GM12874 (cell line): ENCODE results near the gene HPS4.

Source experiments
- TF ChIP-seq, protein P1 (sequence below): IDR thresholded peaks from 2 replicates; pipeline ENCODE4 v1.5.1; 2011; ENCODE audit warnings: low read depth, mild to moderate bottlenecking, control low read depth, low read length, moderate library complexity; ENCODE audit not compliant: insufficient read depth

The HPS4 gene

DNA sequence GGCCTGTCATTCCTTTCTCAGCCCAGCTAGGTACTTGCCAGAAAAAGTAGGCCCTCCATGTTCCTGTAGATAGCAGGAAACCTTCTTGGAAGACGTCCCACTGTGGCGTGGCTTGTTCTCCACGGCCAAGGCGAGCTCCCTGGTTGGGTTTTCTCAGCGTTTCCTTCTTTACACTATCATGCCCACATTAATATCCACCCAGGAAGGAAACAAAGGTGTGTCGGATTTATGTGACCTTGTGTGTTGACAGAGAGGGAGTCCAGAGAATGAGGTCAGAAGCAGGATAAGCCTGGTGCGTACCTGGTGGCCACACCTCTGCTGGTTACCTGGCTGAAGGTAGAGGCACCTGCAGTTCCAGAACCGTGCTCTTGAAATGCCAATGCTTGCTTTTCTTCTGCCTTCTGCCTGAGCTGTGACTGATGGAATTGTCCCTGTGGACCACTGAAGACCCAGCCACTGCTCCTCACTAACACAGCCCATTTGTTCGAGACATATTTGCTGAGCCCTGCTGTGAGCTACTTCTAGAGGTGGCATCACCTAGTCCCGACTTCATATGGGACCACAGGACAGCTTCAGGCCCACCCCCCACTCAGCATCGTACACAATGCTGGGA is 46.6 kb downstream of the HPS4 start:
- TF ChIP-seq, protein P1, sequence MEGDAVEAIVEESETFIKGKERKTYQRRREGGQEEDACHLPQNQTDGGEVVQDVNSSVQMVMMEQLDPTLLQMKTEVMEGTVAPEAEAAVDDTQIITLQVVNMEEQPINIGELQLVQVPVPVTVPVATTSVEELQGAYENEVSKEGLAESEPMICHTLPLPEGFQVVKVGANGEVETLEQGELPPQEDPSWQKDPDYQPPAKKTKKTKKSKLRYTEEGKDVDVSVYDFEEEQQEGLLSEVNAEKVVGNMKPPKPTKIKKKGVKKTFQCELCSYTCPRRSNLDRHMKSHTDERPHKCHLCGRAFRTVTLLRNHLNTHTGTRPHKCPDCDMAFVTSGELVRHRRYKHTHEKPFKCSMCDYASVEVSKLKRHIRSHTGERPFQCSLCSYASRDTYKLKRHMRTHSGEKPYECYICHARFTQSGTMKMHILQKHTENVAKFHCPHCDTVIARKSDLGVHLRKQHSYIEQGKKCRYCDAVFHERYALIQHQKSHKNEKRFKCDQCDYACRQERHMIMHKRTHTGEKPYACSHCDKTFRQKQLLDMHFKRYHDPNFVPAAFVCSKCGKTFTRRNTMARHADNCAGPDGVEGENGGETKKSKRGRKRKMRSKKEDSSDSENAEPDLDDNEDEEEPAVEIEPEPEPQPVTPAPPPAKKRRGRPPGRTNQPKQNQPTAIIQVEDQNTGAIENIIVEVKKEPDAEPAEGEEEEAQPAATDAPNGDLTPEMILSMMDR, result no peak

DNA sequence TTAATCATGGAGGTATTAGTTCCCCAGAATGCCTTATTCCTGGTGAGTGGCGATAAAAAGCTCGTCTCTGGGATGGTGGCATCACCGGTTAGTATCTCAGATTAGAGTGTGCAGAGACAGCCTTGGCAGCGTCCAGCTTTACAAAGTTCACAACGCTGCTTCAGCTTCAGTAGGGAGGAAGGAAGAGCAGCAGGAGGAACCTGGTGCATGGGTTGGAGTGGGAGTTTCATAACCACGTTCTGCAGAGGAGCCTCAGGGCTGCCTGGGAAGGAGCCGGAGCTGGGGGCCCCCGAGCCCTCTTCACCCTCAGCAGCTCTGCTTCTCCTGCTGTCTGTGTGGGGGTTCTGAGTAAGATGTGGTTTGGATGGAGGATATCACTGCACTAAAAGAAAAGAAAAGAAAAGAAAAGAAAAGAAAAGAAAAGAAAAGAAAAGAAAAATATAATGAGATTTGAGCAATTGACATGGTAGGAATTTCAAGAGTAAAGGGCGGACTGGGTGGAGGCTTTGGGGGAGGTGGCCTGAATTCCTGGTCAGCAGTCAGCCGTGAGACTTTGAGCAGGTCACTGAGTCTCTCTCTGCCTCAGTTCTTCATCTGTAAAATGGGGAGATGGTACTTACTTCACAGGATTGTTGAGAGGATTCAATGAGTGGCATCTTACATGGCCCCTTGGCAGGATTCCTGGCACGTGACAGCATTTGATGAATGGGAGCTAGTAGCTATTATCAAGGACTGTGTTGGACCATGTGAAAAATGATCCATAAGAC is 48.1 kb downstream of the HPS4 start:
- TF ChIP-seq, protein P1, result no peak

DNA sequence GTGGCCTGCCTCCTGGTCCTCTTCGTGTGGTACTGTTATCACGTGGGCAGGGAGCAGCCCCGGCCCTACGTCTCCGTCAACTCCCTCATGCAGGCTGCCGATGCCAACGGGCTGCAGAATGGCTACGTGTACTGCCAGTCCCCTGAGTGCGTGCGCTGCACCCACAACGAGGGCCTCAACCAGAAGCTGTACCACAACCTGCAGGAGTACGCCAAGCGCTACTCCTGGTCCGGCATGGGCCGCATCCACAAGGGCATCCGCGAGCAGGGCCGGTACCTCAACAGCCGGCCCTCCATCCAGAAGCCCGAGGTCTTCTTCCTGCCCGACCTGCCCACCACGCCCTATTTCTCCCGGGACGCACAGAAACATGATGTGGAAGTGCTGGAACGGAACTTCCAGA is 49.8 kb downstream of the HPS4 start:
- TF ChIP-seq, protein P1, result no peak

DNA sequence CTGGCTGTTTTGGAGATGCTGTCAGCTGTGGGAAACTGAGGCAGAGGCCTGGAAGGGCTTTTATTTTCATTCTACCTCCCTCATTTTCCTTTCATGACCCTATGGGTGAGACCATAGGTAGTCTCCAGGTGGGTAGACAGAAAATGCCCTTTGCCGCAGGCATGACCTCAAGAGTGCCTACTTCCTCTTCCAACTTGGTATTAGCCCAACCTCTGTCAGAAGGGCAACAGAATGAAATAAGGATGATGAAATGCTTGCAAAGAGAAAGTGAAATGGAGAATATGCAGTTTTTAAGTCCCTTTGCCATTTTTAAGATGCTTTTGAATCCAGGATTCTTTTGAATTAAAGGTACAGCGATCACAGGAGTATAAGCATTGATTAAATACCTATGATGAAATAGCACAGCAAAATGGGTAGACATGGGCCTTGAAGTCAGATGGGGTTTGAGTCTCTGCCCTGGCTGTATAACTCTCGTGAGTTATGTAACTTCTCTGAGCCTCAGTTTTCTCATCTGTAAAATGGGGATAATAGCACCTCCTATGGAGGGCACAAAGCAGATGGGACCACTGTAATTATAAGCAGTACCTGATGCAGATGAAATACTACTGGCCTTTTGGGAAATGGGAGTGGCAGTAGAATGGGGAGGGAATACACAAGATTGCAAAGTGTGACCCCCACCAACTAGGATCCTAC is 50.8 kb downstream of the HPS4 start:
- TF ChIP-seq, protein P1, result no peak

DNA sequence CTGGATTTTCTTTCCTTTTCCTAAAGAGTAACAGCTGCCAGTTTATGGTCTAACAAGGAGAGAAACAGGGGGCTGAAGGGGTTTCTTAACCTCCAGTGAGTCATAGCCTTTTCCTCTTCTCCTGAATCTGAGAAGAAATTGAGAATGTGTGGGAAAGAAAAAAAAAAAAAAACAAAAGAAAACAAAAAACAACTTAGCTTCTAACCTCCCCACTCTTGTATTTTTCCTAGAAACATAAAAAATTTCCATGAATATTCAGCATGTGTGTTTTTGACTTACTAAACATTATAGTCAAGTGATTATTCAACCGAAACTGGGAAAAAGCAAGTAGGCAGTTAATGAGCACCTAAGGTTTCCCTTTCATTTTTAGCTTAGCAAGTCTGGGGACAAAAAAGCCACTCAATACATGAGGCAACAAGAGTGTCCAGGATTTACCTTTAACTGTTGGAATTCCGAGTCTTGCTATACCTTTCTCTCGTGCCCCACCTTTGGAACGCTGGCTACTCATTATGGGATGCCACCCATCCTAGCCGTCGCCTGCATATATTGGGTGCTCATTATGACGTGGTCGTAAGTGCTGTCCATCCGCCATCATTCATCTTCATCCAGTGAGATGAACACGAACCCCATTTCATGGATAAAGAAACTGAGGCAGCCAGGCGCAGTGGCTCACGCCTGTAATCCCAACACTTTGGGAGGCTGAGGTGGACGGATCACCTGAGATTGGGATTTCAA is 52.2 kb downstream of the HPS4 start:
- TF ChIP-seq, protein P1, result no peak

DNA sequence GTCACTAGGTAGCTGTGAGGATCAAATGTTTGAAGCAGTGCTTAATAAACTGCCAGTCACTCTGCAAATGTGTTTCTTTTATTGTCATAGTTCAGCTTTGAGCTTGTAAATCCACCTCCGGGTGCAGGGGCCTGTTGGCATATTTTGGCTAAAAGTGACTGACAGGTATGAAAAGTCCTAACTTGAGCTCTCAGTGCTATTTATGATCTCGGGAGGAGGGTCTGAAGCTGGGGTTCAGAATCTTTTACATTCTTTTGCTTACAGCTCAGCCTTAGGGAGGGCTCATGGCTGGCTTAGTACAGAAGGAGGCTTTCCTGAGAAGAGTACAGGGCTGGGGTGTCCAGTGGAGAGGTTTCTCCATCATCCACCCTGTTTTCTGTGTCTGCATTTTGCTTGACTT is 53.0 kb downstream of the HPS4 start:
- TF ChIP-seq, protein P1, result no peak
